ENCODE results near the gene EIPR1. TPM values are rescaled to one million over a fixed set of nuclear protein-coding genes. Genes with fewer than 3 reads are reported as not detected.

Gene EIPR1
- total and polyA plus RNA-seq, 2 of the 4 experiments (the other 2 are of a cell fraction) = 46.5 to 67.4 TPM

GRCh38 chr2:3246928-3247714, 130.5 kb downstream of the EIPR1 start:
- Histone ChIP-seq H3K4me2 (ENCODE audit: low read depth, low read length) (no peak overlapping the region), H2AFZ (replicated peaks; ENCODE audit: low read length, poor library complexity) (no peak overlapping the region), H3K4me3 (ENCODE audit: insufficient read depth, low read depth, low read length) (no peak overlapping the region), H4K91ac (ENCODE audit: insufficient read depth, low read depth, low read length) (no peak overlapping the region), H3K27ac (ENCODE audit: insufficient read depth, low read length) (no peak overlapping the region), H3K79me1 (ENCODE audit: low read depth in 1 of 2, low read length in 2 of 2) (no peaks in the 10 kb centered on the region), H3K9me3 (ENCODE audit: control insufficient read depth, insufficient read depth, low read length) (peaks cover 3% of the 10 kb centered on the region; the same call in 1 of the 2 replicates), H3K18ac (ENCODE audit: low read depth, low read length) (no peak overlapping the region), H3K4me1 (ENCODE audit: control insufficient read depth, insufficient read depth, low read length) (no peaks in the 10 kb centered on the region), H4K20me1 (ENCODE audit: insufficient read depth, low read length) (no peaks in the 10 kb centered on the region), H3K56ac (ENCODE audit: extremely low read depth, insufficient read depth, low read length) (no peak overlapping the region), H3K27me3 (ENCODE audit: control insufficient read depth, insufficient read depth, low read length) (no peaks in the 10 kb centered on the region), H4K8ac (ENCODE audit: low read depth in 2 of 2, low read length in 2 of 2) (no peak overlapping the region), H2AK9ac (replicated peaks; ENCODE audit: low read depth, low read length, poor library complexity) (no peak overlapping the region), H3K36me3 (ENCODE audit: control insufficient read depth, insufficient read depth, low read length) (peaks cover 2% of the 10 kb centered on the region; the same call in 1 of the 2 replicates), H3K23ac (ENCODE audit: low read depth, low read length) (no peak overlapping the region), H2AK5ac (ENCODE audit: low read depth, low read length) (no peak overlapping the region), H2BK5ac (ENCODE audit: low read depth, low read length, poor library complexity, severe bottlenecking) (no peak overlapping the region), H3K9me1 (ENCODE audit: insufficient read depth, low read length) (no peaks in the 10 kb centered on the region), H2BK20ac (ENCODE audit: low read depth, low read length) (no peak overlapping the region), H4K5ac (ENCODE audit: low read depth, low read length) (no peak overlapping the region), H3K14ac (replicated peaks; ENCODE audit: low read depth, low read length) (no peak overlapping the region), H2BK15ac (ENCODE audit: low read depth, low read length) (no peak overlapping the region), H2BK120ac (ENCODE audit: low read depth, low read length) (no peak overlapping the region), H3K4ac (ENCODE audit: low read depth, low read length) (no peak overlapping the region), H3K9ac (ENCODE audit: low read depth, low read length) (no peak overlapping the region)
- POLR2A ChIA-PET (ENCODE audit: unreplicated experiment) = no interaction called here
- WGBS, 2 experiments (ENCODE audit: extremely low coverage in 2 of 2, insufficient read length in 1 of 2) = no CpG with 5 or more reads among the region's 13 CpGs
- BruUV-seq (replicated peaks) = no TSS peak
- ATAC-seq (ENCODE audit: low read depth) (no peak), DNase-seq (no peak)
- dilution Hi-C loops (cut with HindIII; ENCODE audit: low sequenced_read_pairs, unreplicated experiment) (no loop called here), intact Hi-C loops (cut with micrococcal nuclease) (no loop called here), in situ Hi-C loops (cut with MboI; ENCODE audit: low sequenced_read_pairs) (no loop called here)
- TF ChIP-seq RFX5 (IDR thresholded peaks at IDR 0.05; ENCODE audit: low read depth, low read length) (no peak), NFE2L2 (IDR thresholded peaks at IDR 0.05; ENCODE audit: low read depth, low read length) (no peak), FOS (IDR thresholded peaks at IDR 0.05; ENCODE audit: low read depth, low read length) (no peak), SMC3 (IDR thresholded peaks at IDR 0.05; ENCODE audit: low read depth, low read length) (no peak), CTCF (conservative IDR thresholded peaks at IDR 0.05; ENCODE audit: low read depth, low read length) (no peak), ELK1 (IDR thresholded peaks at IDR 0.05; ENCODE audit: borderline replicate concordance, low read depth, low read length) (no peak), MXI1 (IDR thresholded peaks at IDR 0.05; ENCODE audit: borderline replicate concordance, low read depth, low read length) (no peak), CEBPB (IDR thresholded peaks at IDR 0.05; ENCODE audit: low read depth, low read length) (no peak), MAZ (IDR thresholded peaks at IDR 0.05; ENCODE audit: borderline replicate concordance, low read depth, low read length) (no peak), RCOR1 (IDR thresholded peaks at IDR 0.05; ENCODE audit: insufficient replicate concordance, low read length) (no peak), MAFK (IDR thresholded peaks at IDR 0.05; ENCODE audit: low read depth, low read length) (no peak), RAD21 (IDR thresholded peaks at IDR 0.05; ENCODE audit: low read length) (no peak), POLR2A (IDR thresholded peaks at IDR 0.05; ENCODE audit: low read depth, low read length) (no peak)
- CTCF ChIA-PET = no interaction called here

Data from IMR-90 (cell line).